IMR-90 (cell line): ENCODE results near the gene GNAT2. TPM values are rescaled to one million over a fixed set of nuclear protein-coding genes. Genes with fewer than 3 reads are reported as not detected.

Source experiments
- ATAC-seq: fragments of 200-7000 bp; cut with Tn5 transposase; 2 replicates; pipeline ENCODE4 v1.9.1; 2020; ENCODE audit warnings: low read depth, mild to moderate bottlenecking, moderate library complexity
- BruUV-seq: library from RNA; stranded (reverse); fragments of 400-500 nt; replicated peaks from 2 replicates; lab custom pipeline; 2021; lab: Mats Ljungman, UMichigan
- CTCF ChIA-PET: fragments of 300-600 bp; formaldehyde crosslinking; extraction: SDS; loops from one replicate; lab custom pipeline; 2021; ENCODE audit warnings: antibody characterized with exemption; lab: Yijun Ruan, JAX
- POLR2A ChIA-PET: fragments of 300-600 bp; sonication (Branson Sonifier 250); formaldehyde crosslinking; loops from one replicate; lab custom pipeline; 2022; ENCODE audit warnings: antibody characterized with exemption; ENCODE audit not compliant: unreplicated experiment; lab: Charles Lee
- DNase-seq: peaks from one replicate; pipeline ENCODE4 v3.0.0; 2013
- H2AFZ ChIP-seq: replicated peaks from 2 replicates; pipeline ENCODE3; 2013; ENCODE audit warnings: low read length, mild to moderate bottlenecking; ENCODE audit not compliant: poor library complexity
- H2AK5ac ChIP-seq: 2 replicates; pipeline ENCODE4 v1.6.1; 2013; ENCODE audit warnings: low read depth, low read length, inconsistent platforms
- H2AK9ac ChIP-seq: replicated peaks from 2 replicates; pipeline ENCODE3; 2013; ENCODE audit warnings: mild to moderate bottlenecking, low read depth, low read length, moderate library complexity; ENCODE audit not compliant: poor library complexity
- H2BK120ac ChIP-seq: 2 replicates; pipeline ENCODE4 v1.6.1; 2013; ENCODE audit warnings: low read depth, low read length, inconsistent platforms
- H2BK15ac ChIP-seq: 3 replicates; pipeline ENCODE4 v1.6.1; 2013; ENCODE audit warnings: low read depth, low read length, inconsistent platforms
- H2BK20ac ChIP-seq: 2 replicates; pipeline ENCODE4 v1.6.1; 2013; ENCODE audit warnings: low read depth, mild to moderate bottlenecking, inconsistent platforms, low read length, moderate library complexity
- H2BK5ac ChIP-seq: 2 replicates; pipeline ENCODE4 v1.6.1; 2013; ENCODE audit warnings: mild to moderate bottlenecking, low read depth, low read length, inconsistent platforms; ENCODE audit not compliant: poor library complexity, severe bottlenecking
- H3K14ac ChIP-seq: replicated peaks from 2 replicates; pipeline ENCODE4 v1.6.1; 2013; ENCODE audit warnings: low read depth, low read length, inconsistent platforms
- H3K18ac ChIP-seq: 2 replicates; pipeline ENCODE4 v1.6.1; 2013; ENCODE audit warnings: low read depth, low read length, control low read depth
- H3K23ac ChIP-seq: 2 replicates; pipeline ENCODE4 v1.6.1; 2013; ENCODE audit warnings: low read depth, low read length, inconsistent platforms
- H3K27ac ChIP-seq: 2 replicates; pipeline ENCODE4 v1.5.1; 2013; ENCODE audit warnings: mild to moderate bottlenecking, control low read depth, low read length; ENCODE audit not compliant: insufficient read depth
- H3K27me3 ChIP-seq: 2 replicates; pipeline ENCODE4 v1.6.1; 2013; ENCODE audit warnings: low read length; ENCODE audit not compliant: control insufficient read depth, insufficient read depth
- H3K36me3 ChIP-seq: 2 replicates; pipeline ENCODE4 v1.6.1; 2013; ENCODE audit warnings: low read length, mixed read lengths; ENCODE audit not compliant: control insufficient read depth, insufficient read depth
- H3K4ac ChIP-seq: 2 replicates; pipeline ENCODE4 v1.6.1; 2013; ENCODE audit warnings: low read depth, low read length, inconsistent platforms
- H3K4me1 ChIP-seq: 2 replicates; pipeline ENCODE4 v1.6.1; 2013; ENCODE audit warnings: low read length, mixed read lengths; ENCODE audit not compliant: control insufficient read depth, insufficient read depth
- H3K4me2 ChIP-seq: 2 replicates; pipeline ENCODE4 v1.6.1; 2013; ENCODE audit warnings: low read depth, mild to moderate bottlenecking, control low read depth, low read length, moderate library complexity
- H3K4me3 ChIP-seq: 2 replicates; pipeline ENCODE4 v1.5.1; 2013; ENCODE audit warnings: low read depth, mild to moderate bottlenecking, control low read depth, low read length, moderate library complexity; ENCODE audit not compliant: insufficient read depth
- H3K56ac ChIP-seq: 2 replicates; pipeline ENCODE4 v1.6.1; 2013; ENCODE audit warnings: low read length, inconsistent platforms; ENCODE audit not compliant: insufficient read depth; ENCODE audit errors: extremely low read depth
- H3K79me1 ChIP-seq, 2 experiments: 2 replicates each; pipeline ENCODE4 v1.6.1; 2013; ENCODE audit warnings: low read length in 2 of 2, inconsistent platforms in 1 of 2, low read depth in 1 of 2
- H3K9ac ChIP-seq: 2 replicates; pipeline ENCODE4 v1.6.1; 2013; ENCODE audit warnings: low read depth, low read length, control low read depth
- H3K9me1 ChIP-seq: 2 replicates; pipeline ENCODE4 v1.6.1; 2013; ENCODE audit warnings: low read length, inconsistent platforms; ENCODE audit not compliant: insufficient read depth
- H3K9me3 ChIP-seq: 2 replicates; pipeline ENCODE4 v1.6.1; 2013; ENCODE audit warnings: low read length; ENCODE audit not compliant: control insufficient read depth, insufficient read depth
- H4K20me1 ChIP-seq: 2 replicates; pipeline ENCODE4 v1.6.1; 2013; ENCODE audit warnings: low read length, inconsistent platforms; ENCODE audit not compliant: insufficient read depth
- H4K5ac ChIP-seq: 2 replicates; pipeline ENCODE4 v1.6.1; 2013; ENCODE audit warnings: mild to moderate bottlenecking, low read depth, low read length, control low read depth
- H4K8ac ChIP-seq, 2 experiments: 2 replicates each; pipeline ENCODE4 v1.6.1; 2013; ENCODE audit warnings: low read depth in 2 of 2, low read length in 2 of 2, control low read depth in 1 of 2, inconsistent platforms in 1 of 2
- H4K91ac ChIP-seq: 2 replicates; pipeline ENCODE4 v1.6.1; 2013; ENCODE audit warnings: low read depth, low read length, inconsistent platforms; ENCODE audit not compliant: insufficient read depth
- BHLHE40 ChIP-seq: fragments of 150-350 bp; IDR thresholded peaks from 2 replicates; pipeline ENCODE4 v1.6.1; 2016; ENCODE audit warnings: mild to moderate bottlenecking, low read depth, low read length
- CTCF ChIP-seq: conservative IDR thresholded peaks from 2 replicates; pipeline ENCODE4 v1.5.1; 2012; ENCODE audit warnings: mild to moderate bottlenecking, low read depth, low read length, improper control_type of control experiment
- NFE2L2 ChIP-seq: fragments of 150-350 bp; IDR thresholded peaks from 2 replicates; pipeline ENCODE4 v1.6.1; 2016; ENCODE audit warnings: low read depth, mild to moderate bottlenecking, low read length
- RAD21 ChIP-seq: IDR thresholded peaks from 2 replicates; pipeline ENCODE4 v1.6.1; 2012; ENCODE audit warnings: low read length, improper control_type of control experiment
- RFX5 ChIP-seq: IDR thresholded peaks from 2 replicates; pipeline ENCODE4 v1.8.0; 2012; ENCODE audit warnings: low read depth, mild to moderate bottlenecking, low read length, moderate library complexity
- SMC3 ChIP-seq: fragments of 150-350 bp; IDR thresholded peaks from 2 replicates; pipeline ENCODE4 v1.6.1; 2016; ENCODE audit warnings: low read depth, mild to moderate bottlenecking, antibody characterized with exemption, low read length, moderate library complexity
- WGBS, 2 experiments: methylation state at CpG; one replicate each; pipeline versions ENCODE4 v1.1.5 to v1.1.7; 2013; ENCODE audit warnings: missing lambda C conversion rate in 2 of 2; ENCODE audit not compliant: insufficient read length in 1 of 2; ENCODE audit errors: extremely low coverage in 2 of 2; 5-methylcytosine and 5-hydroxymethylcytosine counted together
- dilution Hi-C: fragments of 300-500 bp; cut with HindIII; formaldehyde crosslinking; loops from one replicate; pipeline ENCODE4 v1.14.3; 2018; ENCODE audit warnings: low sequenced_read_pairs; ENCODE audit not compliant: unreplicated experiment
- in situ Hi-C: fragments of 300-500 bp; cut with MboI; formaldehyde crosslinking; loops from 3 replicates; pipeline ENCODE4 v1.14.3; 2019; ENCODE audit warnings: low sequenced_read_pairs, inconsistent platforms, mixed read lengths
- intact Hi-C: fragments of 100-400 bp; cut with micrococcal nuclease; formaldehyde crosslinking; loops from 2 replicates; pipeline ENCODE4 v1.10.0; 2022
- polyA plus RNA-seq, 3 experiments: library from polyadenylated mRNA; depleted of rRNA; stranded (reverse); fragments of >200 nt; gene quantifications; 2 replicates each; pipeline ENCODE4 v1.2.3, GENCODE V29; 2012; ENCODE audit warnings: low replicate concordance in 1 of 3
- total RNA-seq: library from RNA; depleted of rRNA; stranded (reverse); fragments of >200 nt; gene quantifications from 2 replicates; pipeline ENCODE4 v1.2.3, GENCODE V29; 2012

The GNAT2 gene
- total and polyA plus RNA-seq, 2 of the 4 experiments (the other 2 are of a cell fraction), result 0.17 to 0.36 TPM

GRCh38 chr1:109640285-109640865 lies 21.0 kb upstream of the GNAT2 start (continued):
- TF ChIP-seq BHLHE40, result no peak

- peak overlapping the region; percentile 1 for H2AK9ac ChIP-seq
- no peak for TF ChIP-seq RAD21
- no peak for TF ChIP-seq RFX5
- no peak for TF ChIP-seq SMC3
- no peak for TF ChIP-seq NFE2L2
- no peak for TF ChIP-seq CTCF
- H3K4me3 ChIP-seq, result no peak overlapping the region
- H4K20me1 ChIP-seq, result no peaks in the 10 kb centered on the region
- H3K36me3 ChIP-seq, result no peaks in the 10 kb centered on the region
- dilution Hi-C loops (no loop called here), intact Hi-C loops (loop anchor here (1.0 kb wide), 1 partner anchor 94 kb away; no protein-coding TSS in a partner anchor), in situ Hi-C loops (loop anchor here (5.0 to 10.0 kb wide), 3 partner anchors 132 to 342 kb away; partner anchors contain the start of genes AHCYL1 and CSF1)
- H4K91ac ChIP-seq, result no peak overlapping the region
- no peak overlapping the region for H3K18ac ChIP-seq
- H3K27ac ChIP-seq, result no peak overlapping the region
- no TSS peak for BruUV-seq
- no peak overlapping the region for H4K8ac ChIP-seq
- ChIA-PET POLR2A (interaction anchor here (0.5 to 1.0 kb wide), 2 partner anchors 134 to 838 kb away, joined by 3 read pairs; no protein-coding TSS in a partner anchor), CTCF (interaction anchor here (0.5 to 3.9 kb wide), 22 partner anchors 9 to 372 kb away, joined by 3 to 63 read pairs (median 4); partner anchors contain the start of genes AHCYL1, AMPD2, GNAI3 and GNAT2)
- H3K56ac ChIP-seq, result no peak overlapping the region
- H2AFZ ChIP-seq, result peak overlapping the region; percentile 65
- no peak overlapping the region for H2BK15ac ChIP-seq
- H2BK5ac ChIP-seq, result no peak overlapping the region
- no peak overlapping the region for H2AK5ac ChIP-seq
- DNase-seq, result no peak
- no peak overlapping the region for H2BK120ac ChIP-seq
- no peak overlapping the region for H3K4me2 ChIP-seq
- no peak overlapping the region for H3K23ac ChIP-seq
- H4K5ac ChIP-seq, result no peak overlapping the region
- H3K79me1 ChIP-seq, result no peaks in the 10 kb centered on the region
- H3K4ac ChIP-seq, result no peak overlapping the region
- no peaks in the 10 kb centered on the region for H3K27me3 ChIP-seq
- 100% methylated on average over 1 of the region's 6 CpGs; no CpG with 5 or more reads in 1 of the 2 experiments for WGBS, 2 experiments
- H3K14ac ChIP-seq, result no peak overlapping the region
- no peaks in the 10 kb centered on the region for H3K9me3 ChIP-seq
- no peak for ATAC-seq
- no peak overlapping the region for H3K9ac ChIP-seq
- peaks cover 20% of the 10 kb centered on the region for H3K4me1 ChIP-seq
- H2BK20ac ChIP-seq, result no peak overlapping the region
- no peaks in the 10 kb centered on the region; the same call in none of the 2 replicates for H3K9me1 ChIP-seq
Measured at GRCh38 chr1:109639841-109640184, 20.4 kb upstream of the GNAT2 start.
